ENCODE results near the gene TP73. TPM values are rescaled to one million over a fixed set of nuclear protein-coding genes. Genes with fewer than 3 reads are reported as not detected.

The TP73 gene
- total RNA-seq, 2 experiments from 2014 or later, result not detected

DNA sequence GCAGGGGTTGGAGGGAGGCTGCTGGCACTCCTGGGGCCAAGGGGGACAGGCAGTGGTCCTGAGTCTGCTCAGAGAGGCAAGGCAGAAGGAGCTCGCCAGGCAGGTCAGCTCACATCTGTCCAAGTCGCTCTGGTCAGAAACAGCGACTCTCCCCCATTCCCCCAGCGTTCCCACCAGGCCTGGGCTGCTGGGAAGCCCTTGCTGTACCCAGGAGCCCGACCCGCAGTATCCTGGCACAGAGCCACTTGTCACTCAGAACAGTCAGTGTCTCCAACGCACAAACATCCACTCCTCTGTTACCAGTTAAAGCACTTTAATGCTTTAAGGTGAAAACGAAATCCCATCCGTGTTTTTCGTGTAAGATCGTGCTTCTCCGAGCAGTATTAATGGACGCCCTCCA lies 83.4 kb downstream of the TP73 start:
- no peaks in the 10 kb centered on the region for H3K9me3 Mint-ChIP-seq
- Histone ChIP-seq H3K27me3 (ENCODE audit: control insufficient read depth in 1 of 2, insufficient read depth in 2 of 2, low read length in 2 of 2) (no peaks in the 10 kb centered on the region), H3K9me3 (ENCODE audit: control insufficient read depth in 1 of 2, insufficient read depth in 1 of 2, low read length in 2 of 2) (peaks cover 0 to 4% of the 10 kb centered on the region in 2 experiments), H3K4me3 (ENCODE audit: low read length) (no peak overlapping the region), H3K4me1 (ENCODE audit: insufficient read depth, low read length) (no peaks in the 10 kb centered on the region), H3K27ac (ENCODE audit: low read depth in 1 of 2, low read length in 2 of 2) (no peak overlapping the region), H3K36me3 (ENCODE audit: insufficient read depth, low read length) (peaks cover 12% of the 10 kb centered on the region)
- peaks cover 12% of the 10 kb centered on the region for H3K36me3 Mint-ChIP-seq (ENCODE audit: low read depth)
- no peaks in the 10 kb centered on the region for H3K4me1 Mint-ChIP-seq (ENCODE audit: low read depth)
- H3K27me3 Mint-ChIP-seq, result no peaks in the 10 kb centered on the region
- no peak overlapping the region for H3K27ac Mint-ChIP-seq
- H3K4me3 Mint-ChIP-seq, result no peak overlapping the region
- CTCF ChIA-PET, result no interaction called here
- ATAC-seq (ENCODE audit: poor library complexity) (no peak), DNase-seq (no peak)
- POLR2A ChIA-PET, result no interaction called here
- TF ChIP-seq, protein P1, sequence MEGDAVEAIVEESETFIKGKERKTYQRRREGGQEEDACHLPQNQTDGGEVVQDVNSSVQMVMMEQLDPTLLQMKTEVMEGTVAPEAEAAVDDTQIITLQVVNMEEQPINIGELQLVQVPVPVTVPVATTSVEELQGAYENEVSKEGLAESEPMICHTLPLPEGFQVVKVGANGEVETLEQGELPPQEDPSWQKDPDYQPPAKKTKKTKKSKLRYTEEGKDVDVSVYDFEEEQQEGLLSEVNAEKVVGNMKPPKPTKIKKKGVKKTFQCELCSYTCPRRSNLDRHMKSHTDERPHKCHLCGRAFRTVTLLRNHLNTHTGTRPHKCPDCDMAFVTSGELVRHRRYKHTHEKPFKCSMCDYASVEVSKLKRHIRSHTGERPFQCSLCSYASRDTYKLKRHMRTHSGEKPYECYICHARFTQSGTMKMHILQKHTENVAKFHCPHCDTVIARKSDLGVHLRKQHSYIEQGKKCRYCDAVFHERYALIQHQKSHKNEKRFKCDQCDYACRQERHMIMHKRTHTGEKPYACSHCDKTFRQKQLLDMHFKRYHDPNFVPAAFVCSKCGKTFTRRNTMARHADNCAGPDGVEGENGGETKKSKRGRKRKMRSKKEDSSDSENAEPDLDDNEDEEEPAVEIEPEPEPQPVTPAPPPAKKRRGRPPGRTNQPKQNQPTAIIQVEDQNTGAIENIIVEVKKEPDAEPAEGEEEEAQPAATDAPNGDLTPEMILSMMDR (IDR thresholded peaks at IDR 0.05), result no peak
- intact Hi-C loops (cut with DNase I, micrococcal nuclease), result no loop called here

DNA sequence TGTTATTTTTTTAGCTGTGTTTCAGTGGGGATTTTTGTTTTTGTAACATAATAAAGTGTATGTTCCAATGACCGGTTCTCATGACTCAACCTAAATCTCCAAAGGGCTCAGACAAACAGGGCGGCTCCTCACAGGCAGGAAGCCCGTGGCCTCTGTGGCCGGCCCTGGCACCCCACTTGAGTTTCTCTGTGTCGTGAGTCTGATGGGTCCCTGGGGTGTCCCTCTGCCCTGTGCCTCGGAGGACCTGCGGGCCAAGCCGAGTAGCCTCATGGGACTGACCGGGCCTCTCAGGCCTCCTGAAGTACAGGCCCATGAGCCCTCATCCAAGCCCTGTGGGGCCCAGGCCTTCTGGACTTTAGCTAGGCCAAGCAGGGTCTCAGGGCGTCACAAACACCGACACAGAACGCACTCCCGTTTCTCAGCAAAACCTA lies 83.8 kb downstream of the TP73 start:
- H3K36me3 ChIP-seq (ENCODE audit: insufficient read depth, low read length), result peaks cover 16% of the 10 kb centered on the region
- ChIA-PET CTCF (no interaction called here), POLR2A (no interaction called here)
- H3K9me3 ChIP-seq (ENCODE audit: control insufficient read depth in 1 of 2, insufficient read depth in 1 of 2, low read length in 2 of 2), result peaks cover 0 to 4% of the 10 kb centered on the region in 2 experiments
- TF ChIP-seq, protein P1 (IDR thresholded peaks at IDR 0.05), result no peak
- DNase-seq (no peak), ATAC-seq (ENCODE audit: poor library complexity) (no peak)
- H3K27me3 Mint-ChIP-seq, result no peaks in the 10 kb centered on the region
- no peaks in the 10 kb centered on the region for H3K4me1 ChIP-seq (ENCODE audit: insufficient read depth, low read length)
- H3K27ac ChIP-seq (ENCODE audit: low read depth in 1 of 2, low read length in 2 of 2), result no peak overlapping the region
- no peak overlapping the region for H3K4me3 ChIP-seq (ENCODE audit: low read length)
- no peaks in the 10 kb centered on the region for H3K9me3 Mint-ChIP-seq
- peaks cover 16% of the 10 kb centered on the region for H3K36me3 Mint-ChIP-seq (ENCODE audit: low read depth)
- no peak overlapping the region for H3K4me3 Mint-ChIP-seq
- H3K4me1 Mint-ChIP-seq (ENCODE audit: low read depth), result no peaks in the 10 kb centered on the region
- intact Hi-C loops (cut with DNase I, micrococcal nuclease), result no loop called here
- no peaks in the 10 kb centered on the region for H3K27me3 ChIP-seq (ENCODE audit: control insufficient read depth in 1 of 2, insufficient read depth in 2 of 2, low read length in 2 of 2)
- H3K27ac Mint-ChIP-seq, result no peak overlapping the region

DNA sequence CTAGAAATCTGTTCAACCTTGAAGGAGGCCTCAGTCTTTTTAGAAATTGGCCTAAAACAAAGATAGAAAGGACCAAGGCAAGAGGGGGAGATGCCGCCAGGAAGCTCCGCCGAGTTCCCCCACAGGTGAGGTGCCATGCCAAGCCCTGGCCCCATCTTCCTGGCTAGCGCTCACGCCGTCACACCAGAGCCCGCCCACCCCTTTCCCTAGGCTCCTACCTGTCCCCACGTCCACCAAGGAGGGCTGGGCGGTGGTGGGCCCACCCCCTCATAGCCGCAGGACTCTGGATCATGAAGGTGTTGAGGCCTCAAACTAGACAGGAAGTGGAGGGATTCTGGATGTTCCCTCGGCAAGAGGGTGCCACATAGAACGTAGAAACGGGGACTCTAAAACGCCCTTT lies 84.4 kb downstream of the TP73 start:
- Histone ChIP-seq H3K4me3 (ENCODE audit: low read length) (no peak overlapping the region), H3K9me3 (ENCODE audit: control insufficient read depth in 1 of 2, insufficient read depth in 1 of 2, low read length in 2 of 2) (peaks cover 0 to 4% of the 10 kb centered on the region in 2 experiments), H3K4me1 (ENCODE audit: insufficient read depth, low read length) (no peaks in the 10 kb centered on the region), H3K36me3 (ENCODE audit: insufficient read depth, low read length) (peaks cover 18% of the 10 kb centered on the region), H3K27ac (ENCODE audit: low read depth in 1 of 2, low read length in 2 of 2) (no peak overlapping the region), H3K27me3 (ENCODE audit: control insufficient read depth in 1 of 2, insufficient read depth in 2 of 2, low read length in 2 of 2) (no peaks in the 10 kb centered on the region)
- CTCF ChIA-PET, result no interaction called here
- TF ChIP-seq, protein P1 (IDR thresholded peaks at IDR 0.05), result no peak
- POLR2A ChIA-PET, result no interaction called here
- no peaks in the 10 kb centered on the region for H3K27me3 Mint-ChIP-seq
- intact Hi-C loops (cut with DNase I, micrococcal nuclease), result no loop called here
- no peaks in the 10 kb centered on the region for H3K9me3 Mint-ChIP-seq
- H3K36me3 Mint-ChIP-seq (ENCODE audit: low read depth), result peaks cover 22% of the 10 kb centered on the region
- DNase-seq, result no peak
- H3K4me3 Mint-ChIP-seq, result no peak overlapping the region
- no peak overlapping the region for H3K27ac Mint-ChIP-seq
- ATAC-seq (ENCODE audit: poor library complexity), result no peak
- no peaks in the 10 kb centered on the region for H3K4me1 Mint-ChIP-seq (ENCODE audit: low read depth)
